ENCODE data around the gene PHAF1. TPM values are rescaled to one million over a fixed set of nuclear protein-coding genes. Genes with fewer than 3 reads are reported as not detected.

PHAF1 gene
- total RNA-seq, 1 donor from 2014 or later = 29.1 TPM

DNA sequence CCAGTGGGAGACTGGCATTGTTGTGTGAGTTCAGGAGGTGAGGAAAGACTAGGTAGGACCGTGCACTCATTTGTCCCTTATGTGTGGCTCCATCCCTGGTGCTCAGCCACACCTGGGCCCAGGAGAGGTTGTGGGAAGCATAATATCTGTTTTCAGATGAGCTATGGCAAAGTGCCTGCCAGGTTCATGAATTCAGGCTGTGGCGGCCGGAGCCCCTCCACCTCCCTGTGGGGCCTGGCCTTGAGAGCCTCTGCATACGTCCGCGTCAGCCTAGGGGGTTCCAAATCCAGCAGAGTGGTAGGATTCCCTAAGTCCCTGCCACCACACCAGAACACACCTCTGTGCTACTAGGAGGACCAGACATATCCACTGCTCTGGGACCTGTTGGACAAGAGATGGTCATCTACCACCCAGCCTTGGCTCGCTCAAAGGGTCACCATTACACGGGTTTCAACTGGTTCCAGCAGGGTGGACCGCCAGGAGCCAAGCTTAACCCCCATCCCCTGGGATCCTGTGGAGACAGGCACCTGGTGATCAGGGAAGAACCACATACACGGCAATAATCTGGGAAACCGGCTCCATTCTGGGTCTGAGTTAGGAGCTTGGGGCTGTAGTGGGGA is 39.0 kb downstream of the PHAF1 start:
- no peak overlapping the region for H3K27ac ChIP-seq
- H2AFZ ChIP-seq (replicated peaks) = no peak overlapping the region
- H3K9me3 ChIP-seq (ENCODE audit: low read depth) = no peaks in the 10 kb centered on the region
- DNase-seq (ENCODE audit: low spot score) = no peak
- H3K9ac ChIP-seq = no peak overlapping the region
- no peaks in the 10 kb centered on the region for H3K79me2 ChIP-seq (ENCODE audit: low read depth)
- H3K4me3 ChIP-seq = no peak overlapping the region
- peaks cover 13% of the 10 kb centered on the region for H3K36me3 Mint-ChIP-seq
- H3K27ac Mint-ChIP-seq = no peak overlapping the region
- H3K4me1 Mint-ChIP-seq = peaks cover 8% of the 10 kb centered on the region
- H3K27me3 ChIP-seq = peaks cover 47% of the 10 kb centered on the region
- H3K4me1 ChIP-seq = no peaks in the 10 kb centered on the region
- peak overlapping the region; percentile 68 for H3K4me3 Mint-ChIP-seq
- no peak overlapping the region for H3K4me2 ChIP-seq
- no peak for TF ChIP-seq EZH2 (IDR thresholded peaks at IDR 0.05)
- TF ChIP-seq CTCF (IDR thresholded peaks at IDR 0.05) = no peak
- no peak for TF ChIP-seq EZH2phosphoT487 (IDR thresholded peaks at IDR 0.05)
- peaks cover 5% of the 10 kb centered on the region for H4K20me1 ChIP-seq (ENCODE audit: low read depth)
- peaks cover 39% of the 10 kb centered on the region for H3K27me3 Mint-ChIP-seq (ENCODE audit: insufficient read depth, low read depth)
- H3K9me3 Mint-ChIP-seq = peaks cover 2% of the 10 kb centered on the region
- H3K36me3 ChIP-seq = no peaks in the 10 kb centered on the region
- peaks cover 30% of the 10 kb centered on the region for H3F3A ChIP-seq (ENCODE audit: low read depth)

DNA sequence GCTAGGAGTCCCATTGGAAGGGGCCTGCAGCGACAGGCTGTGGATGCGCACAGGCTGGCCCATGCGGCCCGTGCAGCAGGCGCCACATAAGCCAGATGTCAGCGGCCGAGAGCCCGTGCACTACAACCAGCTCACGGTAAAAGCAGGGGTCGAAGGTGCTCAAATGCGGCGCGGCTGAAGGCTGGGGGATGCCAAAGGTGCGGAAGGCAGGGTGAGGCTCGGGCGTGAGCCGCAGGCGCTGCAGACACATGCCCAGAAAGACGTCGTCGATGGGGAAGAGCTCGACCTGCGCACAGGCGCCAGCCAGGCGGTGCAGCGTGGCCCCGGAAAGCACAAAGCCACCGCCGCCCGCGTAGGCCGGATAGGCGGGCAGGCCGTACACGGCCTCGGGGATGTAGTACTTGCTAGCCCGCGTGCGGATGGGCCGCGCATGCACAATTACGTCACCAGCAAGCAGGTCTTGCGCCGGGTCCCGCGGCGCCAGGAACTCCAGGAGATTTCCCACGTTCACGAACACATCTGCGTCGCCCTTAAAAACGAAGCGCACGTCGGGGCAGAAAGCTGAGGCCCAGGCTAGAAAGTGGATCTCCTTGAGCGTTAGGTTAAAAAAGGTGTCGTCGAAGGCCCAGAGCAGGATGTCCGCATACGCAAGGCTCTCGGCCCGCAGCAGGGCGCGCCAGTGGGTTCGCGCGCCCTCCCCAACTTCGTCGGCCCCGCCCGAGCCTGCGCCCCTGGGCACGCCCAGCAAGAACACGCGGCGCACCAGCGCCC is 39.7 kb downstream of the PHAF1 start:
- Mint-ChIP-seq H3K4me1 (peaks cover 8% of the 10 kb centered on the region), H3K27ac (no peak overlapping the region), H3K9me3 (peaks cover 2% of the 10 kb centered on the region), H3K4me3 (peak overlapping the region; percentile 68), H3K27me3 (ENCODE audit: insufficient read depth, low read depth) (peaks cover 45% of the 10 kb centered on the region), H3K36me3 (peaks cover 10% of the 10 kb centered on the region)
- Histone ChIP-seq H4K20me1 (ENCODE audit: low read depth) (peaks cover 11% of the 10 kb centered on the region), H3K9me3 (ENCODE audit: low read depth) (no peaks in the 10 kb centered on the region), H3K27me3 (peaks cover 54% of the 10 kb centered on the region), H3K9ac (no peak overlapping the region), H3F3A (ENCODE audit: low read depth) (peaks cover 30% of the 10 kb centered on the region), H2AFZ (replicated peaks) (no peak overlapping the region), H3K27ac (no peak overlapping the region), H3K4me1 (no peaks in the 10 kb centered on the region), H3K4me3 (peak overlapping the region; percentile 52), H3K36me3 (no peaks in the 10 kb centered on the region), H3K4me2 (peak overlapping the region; percentile 75), H3K79me2 (ENCODE audit: low read depth) (no peaks in the 10 kb centered on the region)
- DNase-seq (ENCODE audit: low spot score) = no peak
- TF ChIP-seq EZH2 (IDR thresholded peaks at IDR 0.05) (no peak), CTCF (IDR thresholded peaks at IDR 0.05) (no peak), EZH2phosphoT487 (IDR thresholded peaks at IDR 0.05) (no peak)

DNA sequence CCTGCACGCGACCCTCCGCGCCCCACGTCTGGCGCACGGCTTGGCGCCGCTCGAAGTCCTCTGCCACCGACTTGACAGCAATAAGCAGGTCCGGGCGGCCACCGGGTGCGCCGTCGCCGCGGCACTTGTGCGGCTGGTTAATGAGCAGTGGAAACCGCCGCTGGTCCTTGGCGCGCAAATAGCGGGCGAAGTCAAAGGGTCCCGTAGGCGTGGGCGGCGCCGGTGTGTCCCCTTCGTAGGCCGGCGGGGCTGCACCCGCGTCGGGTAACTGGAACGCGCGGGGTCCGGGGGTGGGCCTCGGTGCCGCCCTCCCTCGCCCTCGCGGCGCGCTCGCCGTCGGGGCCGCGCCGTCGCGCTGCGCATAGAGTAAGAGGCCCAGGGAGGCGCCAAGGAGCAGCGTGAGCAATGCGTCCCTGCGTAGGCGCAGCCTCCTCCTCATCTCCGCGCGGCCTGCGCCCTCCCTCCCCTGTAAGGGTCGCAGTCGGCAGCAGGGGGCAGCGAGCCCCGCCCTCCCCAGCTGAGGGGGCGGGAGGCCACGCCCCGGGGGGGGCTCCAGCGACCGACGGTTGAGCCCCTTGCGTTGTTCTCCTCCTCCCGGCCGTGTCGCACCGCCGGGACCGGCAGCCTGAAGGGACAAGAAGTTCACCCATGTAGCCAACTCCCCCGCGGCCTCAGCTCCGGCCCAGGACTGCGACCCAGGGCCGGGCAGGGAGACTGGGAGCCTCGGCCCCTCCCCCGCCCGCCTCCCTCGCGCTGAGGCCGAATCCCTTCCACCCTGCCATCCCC is 40.5 kb downstream of the PHAF1 start:
- Histone ChIP-seq H3K27ac (no peak overlapping the region), H3K27me3 (peaks cover 62% of the 10 kb centered on the region), H3K9ac (no peak overlapping the region), H4K20me1 (ENCODE audit: low read depth) (peaks cover 12% of the 10 kb centered on the region), H3K4me2 (peak overlapping the region; percentile 75), H3K79me2 (ENCODE audit: low read depth) (no peaks in the 10 kb centered on the region), H3K9me3 (ENCODE audit: low read depth) (no peaks in the 10 kb centered on the region), H3F3A (ENCODE audit: low read depth) (peaks cover 33% of the 10 kb centered on the region), H3K4me3 (peak overlapping the region; percentile 52), H3K4me1 (peaks cover 6% of the 10 kb centered on the region), H2AFZ (replicated peaks) (peak overlapping the region; percentile 86), H3K36me3 (no peaks in the 10 kb centered on the region)
- TF ChIP-seq EZH2 (IDR thresholded peaks at IDR 0.05) (peak; percentile 69), EZH2phosphoT487 (IDR thresholded peaks at IDR 0.05) (peak; percentile 50), CTCF (IDR thresholded peaks at IDR 0.05) (peak; percentile 53)
- peaks cover 2% of the 10 kb centered on the region for H3K9me3 Mint-ChIP-seq
- peaks cover 7% of the 10 kb centered on the region for H3K36me3 Mint-ChIP-seq
- peak; percentile 86 for DNase-seq (ENCODE audit: low spot score)
- no peak overlapping the region for H3K27ac Mint-ChIP-seq
- peaks cover 45% of the 10 kb centered on the region for H3K27me3 Mint-ChIP-seq (ENCODE audit: insufficient read depth, low read depth)
- peaks cover 8% of the 10 kb centered on the region for H3K4me1 Mint-ChIP-seq
- no peak overlapping the region for H3K4me3 Mint-ChIP-seq
